HepG2 (cell line): ENCODE results near the gene OPRM1. TPM values are rescaled to one million over a fixed set of nuclear protein-coding genes. Genes with fewer than 3 reads are reported as not detected.

Source experiments
- AGO1 ChIP-seq: fragments of 200-400 bp; formaldehyde crosslinking; IDR thresholded peaks from 2 replicates; pipeline ENCODE4 v1.6.1; 2017; ENCODE audit warnings: mild to moderate bottlenecking, low read depth, low read length, moderate library complexity; ENCODE audit not compliant: poor library complexity, severe bottlenecking
- ARID5B ChIP-seq: IDR thresholded peaks from 2 replicates; pipeline ENCODE4 v1.4.0; 2020; ENCODE audit warnings: mild to moderate bottlenecking, missing genetic modification reagents
- CREM ChIP-seq, 2 experiments: sonication (generic) in 1 of 2; formaldehyde crosslinking in 1 of 2; IDR thresholded peaks; 2 replicates each; pipeline versions ENCODE4 v1.4.0 to v1.6.1; 2016 to 2020; ENCODE audit warnings: antibody characterized with exemption in 1 of 2, mild to moderate bottlenecking in 1 of 2, missing genetic modification reagents in 1 of 2
- ELF3 ChIP-seq: IDR thresholded peaks from 2 replicates; pipeline ENCODE4 v1.6.1; 2016; ENCODE audit warnings: missing genetic modification reagents, missing compliant biosample characterization
- GABPB1 ChIP-seq: IDR thresholded peaks from 2 replicates; pipeline ENCODE4 v1.6.1; 2016; ENCODE audit warnings: mild to moderate bottlenecking, missing genetic modification reagents, moderate library complexity, missing compliant biosample characterization
- HBP1 ChIP-seq: IDR thresholded peaks from 2 replicates; pipeline ENCODE4 v1.6.1; 2016; ENCODE audit warnings: low read depth, control low read depth
- KLF6 ChIP-seq: IDR thresholded peaks from 2 replicates; pipeline ENCODE4 v1.8.0; 2016; ENCODE audit warnings: missing biosample characterization, missing genetic modification reagents
- MED13 ChIP-seq: sonication (generic); formaldehyde crosslinking; IDR thresholded peaks from 2 replicates; pipeline ENCODE4 v1.5.0; 2020; ENCODE audit warnings: missing genetic modification reagents
- POLR2AphosphoS5 ChIP-seq: IDR thresholded peaks from 2 replicates; pipeline ENCODE4 v1.6.1; 2012; ENCODE audit warnings: low read depth, low read length
- SAFB2 ChIP-seq: sonication (generic); formaldehyde crosslinking; IDR thresholded peaks from 2 replicates; pipeline ENCODE4 v1.5.1; 2020; ENCODE audit warnings: missing genetic modification reagents, low read depth, mild to moderate bottlenecking, borderline replicate concordance
- SIX4 ChIP-seq: sonication (generic); formaldehyde crosslinking; IDR thresholded peaks from 2 replicates; pipeline ENCODE4 v1.4.0; 2020; ENCODE audit warnings: missing genetic modification reagents
- XBP1 ChIP-seq: sonication (generic); formaldehyde crosslinking; IDR thresholded peaks from 2 replicates; pipeline ENCODE4 v1.5.0; 2020; ENCODE audit warnings: missing genetic modification reagents
- ZBTB43 ChIP-seq: sonication (generic); formaldehyde crosslinking; conservative IDR thresholded peaks from 2 replicates; pipeline ENCODE4 v1.4.0; 2020; ENCODE audit warnings: missing genetic modification reagents
- ZKSCAN1 ChIP-seq: fragments of 150-350 bp; IDR thresholded peaks from 2 replicates; pipeline ENCODE4 v1.6.1; 2014; ENCODE audit warnings: low read length
- ZNF362 ChIP-seq: sonication (generic); formaldehyde crosslinking; IDR thresholded peaks from 2 replicates; pipeline ENCODE4 v1.4.0; 2020; ENCODE audit warnings: missing genetic modification reagents, mild to moderate bottlenecking, borderline replicate concordance
- ZNF563 ChIP-seq: sonication (generic); formaldehyde crosslinking; IDR thresholded peaks from 2 replicates; pipeline ENCODE4 v1.8.0; 2022; ENCODE audit warnings: mild to moderate bottlenecking, moderate library complexity, missing genetic modification reagents
- ZNF629 ChIP-seq: sonication (generic); formaldehyde crosslinking; conservative IDR thresholded peaks from 2 replicates; pipeline ENCODE4 v1.5.0; 2020; ENCODE audit warnings: missing genetic modification reagents
- ZNF737 ChIP-seq: sonication (generic); formaldehyde crosslinking; IDR thresholded peaks from 2 replicates; pipeline ENCODE4 v1.5.0; 2020; ENCODE audit warnings: missing genetic modification reagents, mild to moderate bottlenecking, borderline replicate concordance
- polyA plus RNA-seq, 8 experiments: library from polyadenylated mRNA; depleted of rRNA in 3 of 8; stranded (reverse) in 7 of 8; unstranded in 1 of 8; fragments of >200 nt; fragmentation: Illumina TruSeq in 4 of 8; extraction: Trizol in 4 of 8; gene quantifications; 2 replicates each; pipeline versions ENCODE4 v1.2.1 to v1.2.3, GENCODE V29; 2011 to 2016; ENCODE audit warnings: low read depth in 4 of 8, missing spikeins in 1 of 8, mixed read lengths in 1 of 8; ENCODE audit not compliant: insufficient read depth in 1 of 8
- total RNA-seq, 5 experiments: library from RNA; depleted of rRNA; stranded (reverse); fragments of >200 nt; fragmentation: Illumina TruSeq; extraction: Trizol; gene quantifications; 2 replicates each; pipeline ENCODE4 v1.2.3, GENCODE V29; 2016; ENCODE audit warnings: low read depth in 1 of 5

Gene OPRM1
- total and polyA plus RNA-seq, 2 of the 13 experiments (the other 11 are each of a cell fraction or from before 2014, with no cell fraction given) = not detected

DNA sequence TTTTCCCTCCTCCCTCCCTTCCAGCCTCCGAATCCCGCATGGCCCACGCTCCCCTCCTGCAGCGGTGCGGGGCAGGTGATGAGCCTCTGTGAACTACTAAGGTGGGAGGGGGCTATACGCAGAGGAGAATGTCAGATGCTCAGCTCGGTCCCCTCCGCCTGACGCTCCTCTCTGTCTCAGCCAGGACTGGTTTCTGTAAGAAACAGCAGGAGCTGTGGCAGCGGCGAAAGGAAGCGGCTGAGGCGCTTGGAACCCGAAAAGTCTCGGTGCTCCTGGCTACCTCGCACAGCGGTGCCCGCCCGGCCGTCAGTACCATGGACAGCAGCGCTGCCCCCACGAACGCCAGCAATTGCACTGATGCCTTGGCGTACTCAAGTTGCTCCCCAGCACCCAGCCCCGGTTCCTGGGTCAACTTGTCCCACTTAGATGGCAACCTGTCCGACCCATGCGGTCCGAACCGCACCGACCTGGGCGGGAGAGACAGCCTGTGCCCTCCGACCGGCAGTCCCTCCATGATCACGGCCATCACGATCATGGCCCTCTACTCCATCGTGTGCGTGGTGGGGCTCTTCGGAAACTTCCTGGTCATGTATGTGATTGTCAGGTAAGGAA, at the start of gene OPRM1 (continued):
- TF ChIP-seq SAFB2 = 0 out of 2 replicates have a peak, but pooled peaks have one; percentile 31
- no peak for TF ChIP-seq POLR2AphosphoS5
- no peak for TF ChIP-seq CREM (IDR thresholded peaks at IDR 0.05)
- no peak for TF ChIP-seq CREM (CRISPR knock-in tag; IDR thresholded peaks at IDR 0.05)
- TF ChIP-seq AGO1 = no peak
- peak; percentile 65; the same call in 1 of the 2 replicates for TF ChIP-seq SIX4 (CRISPR knock-in tag)
- TF ChIP-seq HBP1 (CRISPR knock-in tag) = peak; percentile 83; the same call in 1 of the 2 replicates
- 0 out of 2 replicates have a peak, but pooled peaks have one; percentile 33 for TF ChIP-seq ELF3
- TF ChIP-seq ZNF362 (CRISPR knock-in tag) = no peak
- TF ChIP-seq XBP1 (CRISPR knock-in tag) = 0 out of 2 replicates have a peak, but pooled peaks have one; percentile 51
- TF ChIP-seq ZBTB43 (CRISPR knock-in tag) = peak; percentile 65; the same call in 1 of the 2 replicates
- TF ChIP-seq ZKSCAN1 = no peak
- peak; percentile 47; the same call in 1 of the 2 replicates for TF ChIP-seq ARID5B (CRISPR knock-in tag)
- TF ChIP-seq ZNF629 (CRISPR knock-in tag) = 0 out of 2 replicates have a peak, but pooled peaks have one; percentile 21
- TF ChIP-seq MED13 (CRISPR knock-in tag) = peak; percentile 78; the same call in 1 of the 2 replicates
- peak; percentile 53; the same call in 1 of the 2 replicates for TF ChIP-seq ZNF737
- peak; percentile 90 for TF ChIP-seq KLF6 (CRISPR knock-in tag)
- peak; percentile 79; the same call in 1 of the 2 replicates for TF ChIP-seq ZNF563 (CRISPR knock-in tag)
- peak; percentile 62 for TF ChIP-seq GABPB1 (CRISPR knock-in tag)
